NCI-H2107 treated with DMSO at 0.1 percent for 48 hours (cell line): Measurements from ENCODE around the gene LNX2.
A peak's percentile ranks its signal among the peaks of the same experiment; 100 is the strongest.

Experiments
- DNase-seq: peaks from one replicate; lab custom pipeline; 2025; ENCODE audit not compliant: unreplicated experiment; lab: John Stamatoyannopoulos, UW

The LNX2 gene

DNA sequence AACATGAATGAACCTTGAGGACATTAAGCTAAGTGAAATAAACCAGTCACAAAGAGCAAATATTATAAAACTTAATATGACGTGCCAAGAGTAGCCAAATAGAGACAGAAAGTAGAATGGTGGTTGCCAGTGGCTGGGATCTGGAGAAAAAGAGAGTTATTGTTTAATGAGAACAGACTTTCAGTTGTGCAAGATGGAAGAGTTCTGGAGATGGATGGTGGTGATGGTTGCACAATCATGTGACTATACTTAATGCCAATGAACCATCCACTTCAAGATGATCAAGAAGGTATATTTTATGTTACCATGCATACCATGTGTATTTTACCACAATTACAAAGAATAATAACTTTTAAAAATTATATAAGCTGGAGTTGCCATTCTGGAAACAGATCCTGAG is 104.2 kb downstream of the LNX2 start:
- no peak for DNase-seq

DNA sequence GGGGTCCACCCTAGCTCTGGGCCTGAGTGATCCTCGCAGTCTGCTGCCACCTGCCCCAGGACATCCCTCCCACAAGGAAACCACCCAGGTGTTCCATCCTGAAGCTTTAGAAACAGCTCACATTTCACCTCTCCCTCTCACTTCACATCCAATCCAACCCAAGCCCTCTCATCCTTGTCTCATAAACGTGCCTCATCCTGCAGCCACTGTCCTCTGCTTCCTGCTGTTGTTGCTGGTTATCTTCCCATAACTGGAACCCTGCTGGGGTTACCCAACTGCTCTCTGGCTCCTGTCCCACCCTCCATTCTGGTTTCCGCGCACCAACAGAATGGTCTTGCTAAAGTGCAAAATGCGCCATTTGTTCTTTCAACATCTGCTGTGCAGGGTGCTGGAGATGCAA is 110.2 kb downstream of the LNX2 start:
- DNase-seq = no peak

DNA sequence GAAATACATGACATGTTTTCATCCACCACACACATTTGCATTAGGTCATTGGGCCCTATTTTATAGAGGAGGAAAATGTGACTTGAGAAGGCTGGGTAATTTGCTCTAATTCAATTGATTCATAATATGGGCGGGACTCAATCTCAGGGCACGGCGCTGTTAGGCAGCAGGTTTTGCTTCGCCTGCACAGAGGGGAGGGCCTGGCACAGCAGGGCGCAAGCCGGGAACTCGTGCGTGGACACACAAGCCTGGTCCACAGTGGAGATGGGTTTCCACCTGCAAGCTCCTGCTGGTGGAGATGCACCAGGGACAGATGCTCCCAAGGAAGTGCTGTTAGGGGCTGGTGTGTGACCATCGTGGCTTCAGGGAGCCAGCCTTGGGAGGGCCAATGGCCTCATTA is 111.5 kb downstream of the LNX2 start:
- no peak for DNase-seq

DNA sequence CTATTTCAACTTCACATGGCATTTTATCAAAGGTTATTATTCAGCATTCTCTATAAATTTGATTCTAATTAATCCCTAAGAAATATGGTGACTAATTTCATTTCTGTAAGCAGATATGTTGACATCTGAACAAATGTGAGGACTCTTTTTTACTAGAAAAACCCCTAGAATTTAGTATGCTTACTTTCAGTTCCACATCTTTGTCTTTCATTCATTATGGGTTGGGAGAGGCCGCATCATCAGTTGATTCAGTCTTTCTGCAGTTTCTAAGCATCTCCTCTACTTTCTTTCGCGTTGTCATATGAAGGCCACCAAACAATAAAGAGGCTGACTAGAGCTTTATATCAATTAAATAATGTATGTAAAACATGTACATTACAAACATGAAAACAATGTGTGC is 114.5 kb downstream of the LNX2 start:
- no peak for DNase-seq

DNA sequence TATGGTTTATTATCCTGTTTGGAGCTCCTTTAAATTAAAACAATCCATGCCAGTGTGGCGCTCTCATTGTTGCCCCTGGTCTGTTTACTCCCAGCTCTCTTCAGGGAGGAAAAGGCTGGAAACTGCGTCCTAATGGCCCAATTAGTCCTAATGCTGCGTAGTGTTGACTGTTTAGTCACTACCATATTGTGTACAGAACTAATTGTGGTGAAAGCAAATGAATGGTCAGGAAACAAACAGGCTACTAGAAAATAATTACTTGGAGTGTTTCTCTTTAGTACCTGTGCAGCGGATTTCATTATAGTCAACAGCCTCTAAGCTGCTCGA is 115.5 kb downstream of the LNX2 start:
- DNase-seq = peak; percentile 50

DNA sequence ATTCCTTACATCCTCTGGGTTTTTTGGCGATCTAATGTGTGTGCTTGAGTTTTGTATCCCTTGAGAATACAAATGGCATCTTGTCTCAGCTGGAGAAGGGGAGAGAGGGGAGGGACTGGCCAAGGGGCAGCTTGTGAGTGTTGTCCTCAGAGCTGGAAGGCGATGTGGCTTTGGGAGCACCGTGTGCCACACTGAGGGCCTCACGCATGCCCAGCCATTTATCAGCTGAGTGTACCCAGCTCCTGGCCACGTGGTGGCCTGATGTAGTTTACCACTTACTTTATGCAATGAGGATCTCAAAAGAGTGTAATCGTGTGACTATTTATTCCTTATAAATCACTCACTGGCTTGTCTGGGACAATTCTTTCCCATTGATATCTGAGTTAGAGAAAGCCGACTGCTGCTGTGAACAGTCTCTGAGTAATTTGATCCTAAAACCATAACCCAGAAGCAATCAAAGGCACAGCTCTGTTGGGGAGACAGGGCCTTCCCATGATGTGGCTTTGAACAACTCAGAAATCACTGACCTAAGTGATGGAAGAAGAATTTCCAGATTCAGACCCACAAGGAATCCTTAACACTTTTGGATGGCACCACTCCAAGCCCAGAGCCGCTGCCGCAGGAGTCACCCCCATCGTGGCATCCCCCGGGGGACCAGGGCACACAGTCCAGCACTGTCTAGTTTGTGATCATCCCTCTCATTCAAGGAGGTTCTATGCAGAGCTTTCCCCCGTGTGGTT is 116.0 kb downstream of the LNX2 start:
- peak; percentile 50 for DNase-seq

DNA sequence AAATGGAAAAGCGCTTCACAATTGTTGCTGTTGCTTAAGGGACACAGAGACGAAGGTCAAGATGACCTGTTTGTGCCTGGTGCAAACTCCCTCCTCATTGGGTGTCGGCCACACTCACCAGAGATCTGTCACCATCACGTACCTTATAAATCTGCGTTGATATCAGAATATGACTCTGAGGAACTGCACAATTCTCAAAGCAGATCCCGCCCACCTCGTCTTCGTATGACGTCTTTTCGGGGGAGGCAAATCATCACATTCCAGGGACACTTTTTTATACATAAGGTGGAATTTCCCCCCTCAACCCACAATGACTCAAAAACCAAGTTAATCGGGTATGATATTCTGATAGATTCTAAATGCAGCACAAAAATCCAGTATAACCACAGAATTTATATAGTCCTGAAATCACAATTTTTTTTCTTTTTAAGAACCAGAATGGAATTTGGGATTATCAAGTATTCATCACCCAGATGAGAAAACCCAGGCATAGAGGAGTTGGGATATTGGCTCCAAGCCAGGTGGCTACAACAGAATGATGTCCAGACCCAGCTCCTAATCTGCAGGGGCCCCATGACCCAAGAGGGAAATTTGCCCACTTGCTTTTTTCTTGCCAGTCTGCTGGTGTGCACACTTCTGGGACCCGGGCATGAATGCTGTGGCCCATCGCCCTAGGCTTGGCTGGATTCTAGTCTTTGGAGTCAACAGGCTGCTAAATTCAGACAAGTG is 119.4 kb downstream of the LNX2 start:
- no peak for DNase-seq

DNA sequence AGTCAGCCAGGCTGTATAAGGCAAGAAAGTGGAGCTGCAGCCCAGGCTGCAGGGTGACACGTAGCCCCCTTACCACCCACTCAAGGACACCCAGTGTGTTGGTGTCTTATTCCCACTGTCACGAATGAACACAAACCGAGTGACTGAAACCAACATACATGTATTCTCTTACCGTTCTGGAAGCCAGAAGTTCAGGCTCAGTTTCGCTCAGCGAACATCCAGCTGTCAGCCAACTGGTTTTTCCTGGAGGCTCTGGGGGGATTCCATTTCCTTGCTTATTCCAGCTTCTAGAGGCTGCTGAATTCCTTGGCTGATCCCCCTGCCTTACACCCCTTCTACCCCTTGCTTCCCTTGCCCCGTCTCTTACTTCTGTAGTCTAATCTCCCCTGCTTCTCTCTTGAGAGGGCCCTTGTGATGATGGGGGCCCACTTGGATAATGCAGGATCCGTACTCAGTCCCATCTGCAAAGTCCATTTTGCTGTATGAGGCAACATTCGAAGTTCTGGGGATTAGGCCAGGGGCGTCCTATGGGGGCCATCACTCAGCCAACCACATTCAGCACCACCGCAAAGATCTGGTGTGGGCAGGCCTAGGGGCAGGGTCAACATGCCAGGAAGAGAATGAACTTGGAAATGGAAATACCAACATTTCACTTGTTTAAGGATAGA is 122.6 kb downstream of the LNX2 start:
- DNase-seq = no peak

DNA sequence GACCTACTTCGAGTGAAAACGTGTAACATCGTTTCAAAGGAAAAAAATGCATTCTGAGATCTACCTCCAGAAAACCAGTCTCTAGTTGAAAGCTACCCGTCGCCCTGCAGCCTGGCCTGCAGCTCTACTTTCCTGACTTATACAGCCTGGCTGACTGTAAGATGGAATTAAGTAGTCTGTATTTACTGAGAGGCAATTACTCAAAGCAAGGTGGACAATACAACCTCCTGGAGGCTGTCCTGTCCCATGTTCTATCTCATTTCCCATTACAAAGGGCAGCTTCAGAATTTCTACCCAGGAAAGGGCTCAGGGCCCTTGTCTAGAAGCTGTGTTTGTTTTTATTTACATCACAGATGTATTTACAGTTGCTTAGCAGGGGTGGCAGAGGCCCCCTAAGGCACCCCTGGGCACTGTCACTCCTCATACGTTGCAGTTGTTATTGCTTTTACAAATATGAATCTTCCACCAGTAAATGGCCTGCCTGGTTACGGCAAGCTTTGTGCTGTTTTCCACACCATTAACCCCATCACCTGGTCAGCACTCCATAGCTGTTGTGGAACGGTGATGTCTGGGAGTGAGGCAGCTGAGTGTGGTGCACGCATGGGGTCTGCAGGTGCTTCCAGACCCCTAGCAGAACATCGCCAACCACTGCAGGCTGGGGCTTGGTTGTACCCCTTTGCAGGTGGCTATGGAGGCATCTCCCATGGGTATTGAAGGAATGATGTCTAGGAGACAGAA is 123.6 kb downstream of the LNX2 start:
- no peak for DNase-seq

DNA sequence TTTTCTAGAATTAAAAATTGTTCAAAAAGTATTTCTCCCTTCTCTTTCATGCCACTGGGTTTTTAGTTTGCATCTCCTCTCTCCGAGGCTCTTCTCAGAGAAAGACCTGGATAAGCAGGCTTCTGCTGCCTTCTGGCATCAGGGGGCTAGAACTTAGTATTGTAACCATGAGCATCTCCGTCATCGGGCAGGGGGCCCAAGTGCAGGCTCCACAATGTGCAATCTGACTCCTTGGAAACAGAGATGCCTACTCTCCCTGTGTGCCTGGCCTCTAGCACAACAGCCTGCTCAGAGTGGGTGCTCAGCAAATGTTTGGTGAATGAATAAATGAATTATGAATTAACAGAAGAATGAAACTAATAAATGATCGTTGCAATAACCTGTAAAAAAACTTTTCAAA is 124.3 kb downstream of the LNX2 start:
- no peak for DNase-seq
